A673 (cell line): ENCODE measurements around the gene IER5L.

ENCODE experiments used
- CTCF ChIP-seq: fragments of 300-800, 200-600 bp; sonication (generic); conservative IDR thresholded peaks from 2 replicates; pipeline ENCODE4 v1.5.1; 2017; ENCODE audit warnings: low read depth, mild to moderate bottlenecking, antibody characterized with exemption, low read length, moderate library complexity, mixed read lengths
- EZH2 ChIP-seq: fragments of 200-600 bp; sonication (generic); IDR thresholded peaks from 2 replicates; pipeline ENCODE4 v1.6.1; 2017; ENCODE audit warnings: borderline replicate concordance, low read depth, mild to moderate bottlenecking, mixed read lengths, antibody characterized with exemption, low read length; ENCODE audit not compliant: poor library complexity, severe bottlenecking

GRCh38 chr9:129145316-129145715 is 32.7 kb downstream of the IER5L start:
- TF ChIP-seq EZH2 (no peak), CTCF (no peak)
